Gastroesophageal sphincter (tissue), 4 donors: ENCODE measurements around the gene ERVK3-1. TPM values are rescaled to one million over a fixed set of nuclear protein-coding genes. Genes with fewer than 3 reads are reported as not detected.
"Not testable (repeated sequence)": the region's sequence is repeated elsewhere in the genome, so short reads cannot be mapped to it uniquely, and the experiment has no call there.

ENCODE experiments used
- ATAC-seq: fragments of 150-250 bp; one replicate; pipeline ENCODE4 v1.9.1; 2016; ENCODE audit warnings: mild to moderate bottlenecking, moderate library complexity
- H3K27ac ChIP-seq, 4 donors: fragments of 200-600 bp; sonication (generic) in 3 of 4; 1 replicate in 3 of 4; 2 replicates in 1 of 4; pipeline ENCODE4 v1.5.1; 2016 to 2019
- H3K27me3 ChIP-seq: fragments of 200-600 bp; sonication (generic); one replicate; pipeline ENCODE4 v1.5.1; 2019
- H3K36me3 ChIP-seq, 2 donors: fragments of 200-600 bp; sonication (generic); one replicate each; pipeline ENCODE4 v1.5.1; 2019; ENCODE audit warnings: control low read depth in 1 of 2
- H3K4me1 ChIP-seq, 3 donors: fragments of 200-600 bp; sonication (generic); 1 replicate in 2 of 3; 2 replicates in 1 of 3; pipeline ENCODE4 v1.5.1; 2016 to 2019; ENCODE audit warnings: control low read depth in 2 of 3
- H3K4me3 ChIP-seq, 2 donors: fragments of 200-600 bp; sonication (generic); one replicate each; pipeline ENCODE4 v1.5.1; 2019; ENCODE audit warnings: mild to moderate bottlenecking in 1 of 2, moderate library complexity in 1 of 2
- H3K9me3 ChIP-seq, 3 donors: fragments of 200-600 bp; sonication (generic); one replicate each; pipeline ENCODE4 v1.5.1; 2017 to 2019; ENCODE audit warnings: control low read depth in 2 of 3
- EP300 ChIP-seq: sonication (generic); formaldehyde crosslinking; IDR thresholded peaks from one replicate; pipeline ENCODE4 v1.6.1; 2017; ENCODE audit warnings: antibody characterized with exemption, mild to moderate bottlenecking
- POLR2A ChIP-seq, 2 donors: fragments of 450-650 bp; IDR thresholded peaks; one replicate each; pipeline ENCODE4 v1.6.1; 2017; ENCODE audit warnings: antibody characterized with exemption in 2 of 2, mild to moderate bottlenecking in 2 of 2, moderate library complexity in 1 of 2
- POLR2AphosphoS5 ChIP-seq: sonication (generic); formaldehyde crosslinking; IDR thresholded peaks from one replicate; pipeline ENCODE4 v1.6.1; 2017; ENCODE audit warnings: antibody characterized with exemption
- WGBS, 2 donors: methylation state at CpG; one replicate each; pipeline ENCODE4 v1.1.5; 2018; ENCODE audit warnings: low coverage in 1 of 2; 5-methylcytosine and 5-hydroxymethylcytosine counted together
- total RNA-seq, 4 donors: library from RNA; depleted of rRNA; stranded (reverse); fragments of >200 nt; gene quantifications; one replicate each; pipeline ENCODE4 v1.1.0, GENCODE V29; 2016
- TF ChIP-seq, protein P1 (sequence below), 4 experiments: fragments of 200-600 bp in 2 of 4; fragments of 450-650 bp in 2 of 4; sonication (generic) in 1 of 4; IDR thresholded peaks; one replicate each; pipeline ENCODE4 v1.5.1; 2017 to 2019; ENCODE audit warnings: antibody characterized with exemption in 4 of 4, mild to moderate bottlenecking in 2 of 4, moderate library complexity in 2 of 4

ERVK3-1 gene
- total RNA-seq, 4 donors from 2014 or later: 31.7 to 67.2 (median 41.5) TPM

DNA sequence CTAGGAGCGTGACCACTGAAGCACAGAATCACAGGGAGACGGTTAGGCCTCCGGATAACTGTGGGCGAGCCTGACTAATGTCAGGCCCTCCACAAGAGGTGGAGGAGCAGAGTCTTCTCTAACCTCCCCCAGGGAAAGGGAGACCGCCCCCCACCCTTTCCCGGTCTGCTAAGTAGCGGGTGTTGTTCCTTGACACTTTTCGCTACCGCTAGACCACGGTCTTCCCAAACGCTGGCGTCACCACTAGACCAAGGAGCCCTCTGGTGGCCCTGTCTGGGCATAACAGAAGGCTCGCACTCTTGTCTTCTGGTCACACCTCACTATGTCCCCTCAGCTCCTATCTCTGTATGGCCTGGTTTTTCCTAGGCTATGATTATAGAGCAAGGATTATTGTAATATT, 5.5 kb downstream of the ERVK3-1 start:
- H3K9me3 ChIP-seq, ATAC-seq, H3K27me3 ChIP-seq, H3K4me3 ChIP-seq, H3K27ac ChIP-seq: not testable (repeated sequence)
- Histone ChIP-seq H3K4me1 (peaks cover 5 to 22% (median 8%) of the 10 kb centered on the region in 3 donors), H3K36me3 (peaks cover 0 to 81% of the 10 kb centered on the region in 2 donors)
- WGBS, 2 donors: 0 to 72% methylated on average over 3 to 4 of the region's 13 CpGs
- TF ChIP-seq, protein P1, sequence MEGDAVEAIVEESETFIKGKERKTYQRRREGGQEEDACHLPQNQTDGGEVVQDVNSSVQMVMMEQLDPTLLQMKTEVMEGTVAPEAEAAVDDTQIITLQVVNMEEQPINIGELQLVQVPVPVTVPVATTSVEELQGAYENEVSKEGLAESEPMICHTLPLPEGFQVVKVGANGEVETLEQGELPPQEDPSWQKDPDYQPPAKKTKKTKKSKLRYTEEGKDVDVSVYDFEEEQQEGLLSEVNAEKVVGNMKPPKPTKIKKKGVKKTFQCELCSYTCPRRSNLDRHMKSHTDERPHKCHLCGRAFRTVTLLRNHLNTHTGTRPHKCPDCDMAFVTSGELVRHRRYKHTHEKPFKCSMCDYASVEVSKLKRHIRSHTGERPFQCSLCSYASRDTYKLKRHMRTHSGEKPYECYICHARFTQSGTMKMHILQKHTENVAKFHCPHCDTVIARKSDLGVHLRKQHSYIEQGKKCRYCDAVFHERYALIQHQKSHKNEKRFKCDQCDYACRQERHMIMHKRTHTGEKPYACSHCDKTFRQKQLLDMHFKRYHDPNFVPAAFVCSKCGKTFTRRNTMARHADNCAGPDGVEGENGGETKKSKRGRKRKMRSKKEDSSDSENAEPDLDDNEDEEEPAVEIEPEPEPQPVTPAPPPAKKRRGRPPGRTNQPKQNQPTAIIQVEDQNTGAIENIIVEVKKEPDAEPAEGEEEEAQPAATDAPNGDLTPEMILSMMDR (IDR thresholded peaks at IDR 0.05): peak in 3 of 4 experiments; percentile 32 to 58 (median 54)

DNA sequence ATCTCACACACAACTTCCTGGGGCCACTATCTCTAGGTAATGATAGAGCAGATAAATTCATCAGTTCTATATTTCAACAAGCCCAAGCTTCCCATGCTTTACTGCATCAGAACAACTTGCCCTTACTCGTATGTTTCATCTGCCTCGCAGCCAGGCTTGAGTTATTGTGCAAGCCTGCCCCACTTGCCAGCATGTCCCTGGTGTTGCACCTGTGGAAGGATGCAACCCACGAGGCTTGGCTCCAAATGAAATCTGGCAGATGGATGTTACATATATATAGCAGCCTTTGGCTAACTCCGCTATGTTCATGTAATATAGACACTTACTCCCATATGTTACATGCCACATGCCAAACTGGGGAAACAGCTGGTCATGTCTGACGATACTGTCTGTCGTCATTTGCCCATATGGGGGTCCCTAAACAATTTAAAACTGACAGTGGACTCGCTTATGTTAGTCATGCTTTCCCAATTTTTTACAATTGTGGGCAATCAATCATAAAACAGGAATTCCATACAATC, 6.2 kb downstream of the ERVK3-1 start:
- no peak for ATAC-seq
- no peak overlapping the region for H3K27ac ChIP-seq
- H3K4me3 ChIP-seq: no peak overlapping the region
- no peaks in the 10 kb centered on the region for H3K9me3 ChIP-seq
- peaks cover 0 to 15% (median 2%) of the 10 kb centered on the region in 3 donors for H3K4me1 ChIP-seq
- H3K36me3 ChIP-seq: peaks cover 0 to 87% of the 10 kb centered on the region in 2 donors
- WGBS, 2 donors: 89% methylated on average over 5 to 7 of the region's 7 CpGs
- no peaks in the 10 kb centered on the region for H3K27me3 ChIP-seq
- TF ChIP-seq POLR2A (IDR thresholded peaks at IDR 0.05) (no peak), EP300 (no peak), POLR2AphosphoS5 (no peak)
- TF ChIP-seq, protein P1 (IDR thresholded peaks at IDR 0.05): no peak

DNA sequence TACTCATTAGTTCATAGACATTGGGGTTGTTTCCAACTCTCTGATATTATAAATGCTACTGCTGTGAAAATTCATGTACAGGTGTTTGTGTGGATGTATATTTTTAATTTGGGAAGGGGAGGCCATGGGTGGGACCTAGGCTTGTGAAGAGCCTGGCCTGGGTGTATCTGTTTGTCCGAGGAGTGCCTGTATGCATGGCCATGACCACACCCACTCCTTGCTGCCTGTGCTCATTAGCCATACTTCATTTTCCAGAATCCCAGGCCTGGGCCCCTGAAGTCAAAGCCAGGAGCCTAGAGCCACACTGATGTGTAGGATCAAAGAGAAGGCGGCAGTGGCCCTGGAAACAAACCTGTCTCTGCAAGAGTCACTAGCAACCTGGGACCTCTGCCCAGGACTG, 10.4 kb downstream of the ERVK3-1 start:
- H3K36me3 ChIP-seq: peaks cover 0 to 75% of the 10 kb centered on the region in 2 donors

DNA sequence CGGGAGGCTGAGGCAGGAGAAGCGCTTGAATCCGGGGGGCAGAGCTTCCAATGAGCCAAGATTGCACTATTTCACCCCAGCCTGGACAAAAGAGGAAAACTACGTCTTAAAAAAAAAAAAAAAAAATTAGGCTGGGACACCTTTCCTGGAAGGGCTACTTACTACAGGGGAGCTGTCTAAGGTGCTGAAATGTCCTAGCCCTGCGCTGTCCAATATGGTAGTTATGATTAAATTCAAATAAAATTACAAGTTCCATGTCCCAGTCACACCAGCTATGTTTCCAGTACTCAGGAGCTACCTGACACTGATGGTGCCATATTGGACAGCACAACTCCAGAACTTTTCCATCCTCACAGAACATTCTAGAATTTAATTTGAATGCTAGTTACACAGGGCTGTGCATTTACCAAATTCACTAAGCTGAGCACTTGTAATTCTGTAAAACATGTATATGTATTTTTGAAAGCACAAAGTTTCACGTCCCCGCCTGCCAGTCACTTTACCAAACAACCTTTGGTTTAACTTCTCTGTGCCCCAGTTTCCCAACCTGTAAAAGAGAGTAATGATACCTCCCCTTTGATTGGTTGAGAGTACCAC, 12.4 kb downstream of the ERVK3-1 start:
- WGBS, 2 donors: 18 to 50% methylated on average over 4 to 6 of the region's 7 CpGs
- Histone ChIP-seq H3K4me1 (no peaks in the 10 kb centered on the region), H3K27ac (no peak overlapping the region), H3K27me3 (no peaks in the 10 kb centered on the region), H3K9me3 (no peaks in the 10 kb centered on the region), H3K4me3 (no peak overlapping the region), H3K36me3 (peaks cover 0 to 74% of the 10 kb centered on the region in 2 donors)
- ATAC-seq: no peak
- TF ChIP-seq POLR2AphosphoS5 (no peak), EP300 (no peak), POLR2A (IDR thresholded peaks at IDR 0.05) (no peak)
- TF ChIP-seq, protein P1 (IDR thresholded peaks at IDR 0.05): no peak

More for the DNA sequence above, 10.4 kb downstream of the ERVK3-1 start:
- H3K27ac ChIP-seq: no peak overlapping the region
- H3K4me1 ChIP-seq: no peaks in the 10 kb centered on the region
- H3K27me3 ChIP-seq: no peaks in the 10 kb centered on the region
- 100% methylated on average over 1 of the region's 2 CpGs for WGBS, 2 donors
- TF ChIP-seq, protein P1 (IDR thresholded peaks at IDR 0.05): no peak
- TF ChIP-seq POLR2AphosphoS5 (no peak), POLR2A (IDR thresholded peaks at IDR 0.05) (no peak), EP300 (no peak)
- H3K9me3 ChIP-seq: no peaks in the 10 kb centered on the region
- no peak overlapping the region for H3K4me3 ChIP-seq
- no peak for ATAC-seq

- no peaks in the 10 kb centered on the region for H3K4me1 ChIP-seq
- TF ChIP-seq EP300 (no peak), POLR2A (IDR thresholded peaks at IDR 0.05) (no peak), POLR2AphosphoS5 (no peak)
- TF ChIP-seq, protein P1 (IDR thresholded peaks at IDR 0.05): no peak
- H3K9me3 ChIP-seq: no peaks in the 10 kb centered on the region
- H3K4me3 ChIP-seq: no peak overlapping the region
- ATAC-seq: no peak
- H3K27me3 ChIP-seq: no peaks in the 10 kb centered on the region
- H3K27ac ChIP-seq: no peak overlapping the region
- 100% methylated on average over 1 of the region's 4 CpGs; no CpG with 5 or more reads in 1 of the 2 donors for WGBS, 2 donors
- peaks cover 0 to 74% of the 10 kb centered on the region in 2 donors for H3K36me3 ChIP-seq
Measured at GRCh38 chr19:58318297-58318696, 13.1 kb downstream of the ERVK3-1 start.
